Panc1 (cell line): ENCODE data around the gene C14orf132. TPM values are rescaled to one million over a fixed set of nuclear protein-coding genes. Genes with fewer than 3 reads are reported as not detected.
A peak's percentile ranks its signal among the peaks of the same experiment; 100 is the strongest.

Source experiments
- ATAC-seq: fragments of 200-7000 bp; cut with Tn5 transposase; 2 replicates; pipeline ENCODE4 v1.9.1; 2020; ENCODE audit warnings: mild to moderate bottlenecking, moderate library complexity
- BruUV-seq: library from RNA; stranded (reverse); fragments of 400-500 nt; replicated peaks from 2 replicates; lab custom pipeline; 2021; lab: Mats Ljungman, UMichigan
- CTCF ChIA-PET: fragments of 300-600 bp; sonication (Branson Sonifier 250); formaldehyde crosslinking; loops from one replicate; lab custom pipeline; 2022; ENCODE audit warnings: antibody characterized with exemption; lab: Charles Lee
- POLR2A ChIA-PET: fragments of 300-600 bp; sonication (Branson Sonifier 250); formaldehyde crosslinking; loops from one replicate; lab custom pipeline; 2022; ENCODE audit warnings: antibody characterized with exemption; lab: Charles Lee
- DNase-seq: peaks from one replicate; pipeline ENCODE4 v3.0.0-alpha.2; 2010; ENCODE audit warnings: low read depth, low spot score
- H3K27ac ChIP-seq: 2 replicates; pipeline ENCODE4 v1.5.1; 2011; ENCODE audit warnings: mild to moderate bottlenecking, low read length, inconsistent platforms
- H3K27me3 ChIP-seq: fragments of 200-500 bp; sonication (Bioruptor generic); 2 replicates; pipeline ENCODE4 v1.6.0; 2014; ENCODE audit warnings: low read length, inconsistent platforms; ENCODE audit not compliant: control insufficient read depth, insufficient read depth
- H3K36me3 ChIP-seq: fragments of 200-500 bp; sonication (Bioruptor generic); 2 replicates; pipeline ENCODE4 v1.5.1; 2014; ENCODE audit warnings: inconsistent platforms, mild to moderate bottlenecking, low read length, moderate library complexity; ENCODE audit not compliant: control insufficient read depth, insufficient read depth
- H3K4me1 ChIP-seq: 2 replicates; pipeline ENCODE4 v1.5.1; 2011; ENCODE audit warnings: inconsistent platforms, mild to moderate bottlenecking, low read length, moderate library complexity; ENCODE audit not compliant: control insufficient read depth, insufficient read depth
- H3K4me3 ChIP-seq, 2 experiments: 2 replicates each; pipeline ENCODE4 v1.5.1; 2011 to 2012; ENCODE audit warnings: low read depth in 2 of 2, low read length in 2 of 2, mild to moderate bottlenecking in 2 of 2, inconsistent platforms in 1 of 2, moderate library complexity in 1 of 2
- H3K9me3 ChIP-seq: fragments of 200-500 bp; sonication (Bioruptor generic); 2 replicates; pipeline ENCODE4 v1.5.1; 2014; ENCODE audit warnings: low read depth, mild to moderate bottlenecking, inconsistent platforms, low read length, moderate library complexity; ENCODE audit not compliant: control insufficient read depth, insufficient read depth
- POLR2AphosphoS5 ChIP-seq: IDR thresholded peaks from 2 replicates; pipeline ENCODE4 v1.6.1; 2012; ENCODE audit warnings: mild to moderate bottlenecking, low read depth, low read length, moderate library complexity
- REST ChIP-seq, 2 experiments: IDR thresholded peaks; 2 replicates each; pipeline ENCODE4 v1.6.1; 2011 to 2012; ENCODE audit warnings: low read depth in 2 of 2, control low read depth in 1 of 2, low read length in 1 of 2, mild to moderate bottlenecking in 1 of 2, moderate library complexity in 1 of 2; ENCODE audit not compliant: insufficient read depth in 1 of 2
- SIN3A ChIP-seq: IDR thresholded peaks from 2 replicates; pipeline ENCODE4 v1.6.1; 2012; ENCODE audit warnings: low read depth, mild to moderate bottlenecking, low read length, moderate library complexity, borderline replicate concordance; ENCODE audit not compliant: insufficient read depth
- TCF7L2 ChIP-seq: IDR thresholded peaks from 2 replicates; pipeline ENCODE4 v1.6.1; 2011; ENCODE audit warnings: mild to moderate bottlenecking, low read depth, low read length, inconsistent platforms
- in situ Hi-C: cut with HindIII; loops from 2 replicates; pipeline ENCODE4 v1.10.0; 2016; ENCODE audit warnings: low sequenced_read_pairs, low pct_unique_long_range_greater_than_20kb
- intact Hi-C: fragments of 100-400 bp; cut with micrococcal nuclease; formaldehyde crosslinking; loops from one replicate; pipeline ENCODE4 v1.10.0; 2022; ENCODE audit not compliant: unreplicated experiment
- total RNA-seq: library from RNA; stranded (reverse); gene quantifications from one replicate; pipeline ENCODE4 v1.2.1, GENCODE V29; 2021; ENCODE audit not compliant: unreplicated experiment
- TF ChIP-seq, protein P1 (sequence below): fragments of 450-650 bp; IDR thresholded peaks from 2 replicates; pipeline ENCODE4 v1.5.1; 2017; ENCODE audit warnings: mild to moderate bottlenecking

The C14orf132 gene
- total RNA-seq, 1 experiment from 2014 or later, result 23.0 TPM

DNA sequence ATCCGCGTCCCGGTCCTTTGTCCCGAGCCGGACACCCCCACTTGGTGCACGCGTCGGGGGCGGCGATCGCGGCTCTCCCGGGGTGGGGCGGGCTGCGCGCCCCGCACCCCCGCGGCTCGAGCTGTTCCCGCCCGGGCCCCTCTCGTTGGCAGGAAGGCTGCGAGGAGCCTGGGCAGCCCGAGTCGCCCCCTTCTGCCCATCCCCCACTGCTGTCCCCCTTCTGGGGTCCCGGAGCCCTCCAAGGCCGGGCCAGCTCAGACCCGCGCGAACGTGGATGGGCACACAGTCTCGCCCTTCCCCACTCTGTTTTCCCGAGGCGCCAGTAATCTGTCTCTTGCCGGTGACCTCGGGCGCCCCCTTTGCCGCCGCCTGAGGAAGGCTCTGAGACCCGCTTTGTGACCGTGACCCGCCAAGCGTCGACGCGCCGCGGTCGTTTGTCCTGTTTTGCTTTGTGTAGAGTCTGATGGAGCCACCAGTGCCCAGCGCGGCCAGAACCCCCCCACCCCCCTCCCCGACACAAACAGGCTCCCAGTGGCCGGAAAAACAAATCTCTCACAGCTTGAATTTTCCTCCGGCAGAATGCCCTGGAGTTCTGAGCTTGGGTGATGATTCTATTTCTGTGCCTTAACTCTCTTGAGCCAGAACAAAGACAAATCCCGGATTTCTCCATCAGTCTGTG, 610 bp downstream of the C14orf132 start:
- Histone ChIP-seq H3K27ac (peak overlapping the region; percentile 12; the same call in 1 of the 2 replicates), H3K36me3 (no peaks in the 10 kb centered on the region; the same call in 1 of the 2 replicates), H3K4me1 (no peaks in the 10 kb centered on the region; the same call in 1 of the 2 replicates), H3K27me3 (peaks cover 9% of the 10 kb centered on the region), H3K4me3 (peak overlapping the region; percentile 58 to 60), H3K9me3 (no peaks in the 10 kb centered on the region)
- ChIA-PET POLR2A (no interaction called here), CTCF (interaction anchor here (0.5 kb wide), 1 partner anchor 203 kb away, joined by 7 read pairs; no protein-coding TSS in a partner anchor)
- in situ Hi-C loops, result no loop called here
- intact Hi-C loops, result no loop called here
- TF ChIP-seq, protein P1, sequence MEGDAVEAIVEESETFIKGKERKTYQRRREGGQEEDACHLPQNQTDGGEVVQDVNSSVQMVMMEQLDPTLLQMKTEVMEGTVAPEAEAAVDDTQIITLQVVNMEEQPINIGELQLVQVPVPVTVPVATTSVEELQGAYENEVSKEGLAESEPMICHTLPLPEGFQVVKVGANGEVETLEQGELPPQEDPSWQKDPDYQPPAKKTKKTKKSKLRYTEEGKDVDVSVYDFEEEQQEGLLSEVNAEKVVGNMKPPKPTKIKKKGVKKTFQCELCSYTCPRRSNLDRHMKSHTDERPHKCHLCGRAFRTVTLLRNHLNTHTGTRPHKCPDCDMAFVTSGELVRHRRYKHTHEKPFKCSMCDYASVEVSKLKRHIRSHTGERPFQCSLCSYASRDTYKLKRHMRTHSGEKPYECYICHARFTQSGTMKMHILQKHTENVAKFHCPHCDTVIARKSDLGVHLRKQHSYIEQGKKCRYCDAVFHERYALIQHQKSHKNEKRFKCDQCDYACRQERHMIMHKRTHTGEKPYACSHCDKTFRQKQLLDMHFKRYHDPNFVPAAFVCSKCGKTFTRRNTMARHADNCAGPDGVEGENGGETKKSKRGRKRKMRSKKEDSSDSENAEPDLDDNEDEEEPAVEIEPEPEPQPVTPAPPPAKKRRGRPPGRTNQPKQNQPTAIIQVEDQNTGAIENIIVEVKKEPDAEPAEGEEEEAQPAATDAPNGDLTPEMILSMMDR, result peak; percentile 55
- no peak for TF ChIP-seq REST (IDR thresholded peaks at IDR 0.05; ENCODE audit: insufficient read depth in 1 of 2, low read depth in 2 of 2, low read length in 1 of 2)
- ATAC-seq, result peak; percentile 35
- DNase-seq, result no peak
- no TSS peak for BruUV-seq

DNA sequence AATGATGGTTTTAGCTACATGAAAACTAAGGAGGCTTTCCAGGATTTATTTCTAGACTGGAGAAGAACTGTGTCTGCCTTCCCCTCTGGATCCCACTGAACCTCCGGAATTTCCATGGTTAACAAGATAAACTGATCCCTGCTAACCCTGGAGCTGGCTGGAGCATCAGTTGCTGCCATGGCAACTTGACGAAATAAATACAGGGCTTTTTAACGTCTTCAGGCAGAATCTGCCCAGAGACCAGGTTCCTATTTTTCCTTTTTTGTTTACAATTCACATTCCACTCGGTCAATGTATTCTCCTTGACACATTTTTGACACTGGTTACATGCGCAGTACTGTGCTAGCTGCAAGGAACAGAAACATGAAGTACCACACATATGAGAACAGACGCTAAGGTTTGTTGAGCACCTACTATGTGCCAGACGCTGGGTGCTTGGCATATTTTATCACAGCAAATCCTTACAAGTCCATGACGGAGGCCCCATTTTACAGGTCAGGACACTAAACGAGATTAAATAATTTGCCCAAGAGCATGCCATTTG, 1.7 kb downstream of the C14orf132 start:
- H3K4me1 ChIP-seq, result no peaks in the 10 kb centered on the region; the same call in 1 of the 2 replicates
- CTCF ChIA-PET, result no interaction called here
- ATAC-seq, result no peak
- TSS peak; percentile 69 for BruUV-seq
- H3K4me3 ChIP-seq, result peak overlapping the region in 1 of 2 experiments; percentile 60; a peak in 2 of 4 replicates
- H3K27me3 ChIP-seq, result peaks cover 9% of the 10 kb centered on the region
- POLR2A ChIA-PET, result no interaction called here
- DNase-seq, result no peak
- no peaks in the 10 kb centered on the region; the same call in 1 of the 2 replicates for H3K36me3 ChIP-seq
- H3K9me3 ChIP-seq, result no peaks in the 10 kb centered on the region
- intact Hi-C loops, result no loop called here
- in situ Hi-C loops, result no loop called here
- TF ChIP-seq REST (IDR thresholded peaks at IDR 0.05; ENCODE audit: insufficient read depth in 1 of 2, low read depth in 2 of 2, low read length in 1 of 2) (no peak), TCF7L2 (no peak), POLR2AphosphoS5 (no peak), SIN3A (no peak)
- TF ChIP-seq, protein P1, result no peak
- no peak overlapping the region for H3K27ac ChIP-seq
